NB4 (cell line): ENCODE measurements around the gene MAP4K4.

Experiments used
- POLR2A ChIP-seq: IDR thresholded peaks from 2 replicates; pipeline ENCODE4 v1.6.1; 2011; ENCODE audit warnings: mild to moderate bottlenecking; ENCODE audit not compliant: insufficient read length; ENCODE audit errors: extremely low read depth
- TF ChIP-seq, protein P1 (sequence below): IDR thresholded peaks from one replicate; pipeline ENCODE4 v1.5.1; 2012; ENCODE audit warnings: low read depth, low read length

DNA sequence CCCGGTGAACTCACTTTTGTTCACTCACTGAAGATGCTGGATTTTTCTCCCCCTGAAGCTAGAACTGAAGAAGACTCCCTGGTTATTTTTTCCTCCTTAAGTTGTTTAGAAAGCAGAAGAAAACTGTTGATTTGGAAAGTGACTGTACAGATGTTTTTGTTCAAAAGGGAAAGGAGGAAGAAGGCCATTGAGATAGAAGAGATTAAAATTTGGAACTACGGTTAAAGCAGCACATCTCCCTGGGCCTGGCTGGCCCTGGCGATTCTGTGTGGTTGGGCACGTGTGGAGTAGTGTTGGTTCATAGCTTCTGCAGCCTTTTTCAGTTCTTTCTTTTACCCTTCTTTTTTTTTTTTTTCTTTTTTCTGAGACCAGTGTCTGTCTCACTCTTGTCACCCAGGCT lies 109.2 kb downstream of the MAP4K4 start:
- TF ChIP-seq, protein P1, sequence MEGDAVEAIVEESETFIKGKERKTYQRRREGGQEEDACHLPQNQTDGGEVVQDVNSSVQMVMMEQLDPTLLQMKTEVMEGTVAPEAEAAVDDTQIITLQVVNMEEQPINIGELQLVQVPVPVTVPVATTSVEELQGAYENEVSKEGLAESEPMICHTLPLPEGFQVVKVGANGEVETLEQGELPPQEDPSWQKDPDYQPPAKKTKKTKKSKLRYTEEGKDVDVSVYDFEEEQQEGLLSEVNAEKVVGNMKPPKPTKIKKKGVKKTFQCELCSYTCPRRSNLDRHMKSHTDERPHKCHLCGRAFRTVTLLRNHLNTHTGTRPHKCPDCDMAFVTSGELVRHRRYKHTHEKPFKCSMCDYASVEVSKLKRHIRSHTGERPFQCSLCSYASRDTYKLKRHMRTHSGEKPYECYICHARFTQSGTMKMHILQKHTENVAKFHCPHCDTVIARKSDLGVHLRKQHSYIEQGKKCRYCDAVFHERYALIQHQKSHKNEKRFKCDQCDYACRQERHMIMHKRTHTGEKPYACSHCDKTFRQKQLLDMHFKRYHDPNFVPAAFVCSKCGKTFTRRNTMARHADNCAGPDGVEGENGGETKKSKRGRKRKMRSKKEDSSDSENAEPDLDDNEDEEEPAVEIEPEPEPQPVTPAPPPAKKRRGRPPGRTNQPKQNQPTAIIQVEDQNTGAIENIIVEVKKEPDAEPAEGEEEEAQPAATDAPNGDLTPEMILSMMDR: no peak
- no peak for TF ChIP-seq POLR2A
